NCI-H82 (cell line): ENCODE results near the gene B4GALT6.
A peak's percentile ranks its signal among the peaks of the same experiment; 100 is the strongest.

Experiments
- DNase-seq: peaks from one replicate; lab custom pipeline; 2025; lab: John Stamatoyannopoulos, UW

B4GALT6 gene

GRCh38 chr18:31633392-31634330, 50.7 kb downstream of the B4GALT6 start:
- DNase-seq: peak; percentile 39

DNA sequence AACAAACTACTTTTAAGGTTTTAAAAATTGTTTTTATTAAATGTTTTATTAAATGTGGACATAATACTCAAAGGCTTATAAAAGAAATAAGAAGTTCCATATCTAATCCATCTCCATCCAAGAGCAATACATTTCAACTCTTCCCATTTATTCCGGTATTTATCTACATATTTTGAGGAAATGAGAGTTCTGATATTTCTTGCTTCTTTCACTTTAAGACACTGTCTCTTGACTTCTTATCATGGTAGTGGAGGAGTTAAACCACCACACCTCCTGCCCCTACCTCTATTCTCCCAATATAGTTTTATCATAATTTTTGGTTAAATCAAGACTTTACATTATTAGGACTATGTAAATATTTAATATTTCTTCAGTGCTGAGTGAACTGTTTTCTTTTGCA, 52.0 kb downstream of the B4GALT6 start:
- no peak for DNase-seq

- no peak for DNase-seq
Observed at GRCh38 chr18:31631526-31631925, 52.9 kb downstream of the B4GALT6 start.

DNA sequence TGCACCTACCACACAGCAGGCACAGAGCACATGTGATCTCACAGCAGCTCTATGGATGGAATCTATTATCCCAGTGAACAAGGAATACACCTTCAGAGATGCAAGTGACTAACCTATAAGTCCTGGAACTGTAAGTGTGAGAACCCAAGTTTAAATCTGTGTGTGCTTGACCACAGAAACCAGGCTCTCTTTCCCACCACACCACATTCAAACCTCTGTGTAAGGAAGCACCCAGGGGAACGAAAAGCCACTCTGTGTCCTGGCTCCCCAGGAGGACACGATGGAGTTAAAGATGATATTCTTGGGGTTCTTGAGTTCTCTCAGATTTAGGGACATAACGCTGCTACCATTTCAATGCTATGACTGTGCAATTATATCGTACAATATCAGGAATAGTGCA, 53.8 kb downstream of the B4GALT6 start:
- no peak for DNase-seq

DNA sequence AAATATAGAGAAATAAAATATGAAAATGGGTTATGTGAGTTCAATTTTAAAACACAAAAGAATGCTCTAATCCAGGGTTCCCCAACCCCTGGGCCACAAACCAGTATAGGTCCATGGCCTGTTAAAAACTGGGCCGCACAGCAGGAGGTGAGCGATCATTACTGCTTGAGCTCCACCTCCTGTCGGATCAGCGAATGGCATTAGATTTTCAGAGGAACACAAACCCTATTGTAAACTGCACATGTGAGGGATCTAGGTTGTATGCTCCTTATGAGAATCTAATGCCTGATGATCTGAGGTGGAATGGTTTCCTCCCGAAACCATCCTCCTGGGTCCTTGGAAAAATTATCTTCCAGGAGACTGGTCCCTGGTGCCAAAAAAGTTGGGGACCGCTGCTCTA, 58.0 kb downstream of the B4GALT6 start:
- DNase-seq: peak; percentile 40

DNA sequence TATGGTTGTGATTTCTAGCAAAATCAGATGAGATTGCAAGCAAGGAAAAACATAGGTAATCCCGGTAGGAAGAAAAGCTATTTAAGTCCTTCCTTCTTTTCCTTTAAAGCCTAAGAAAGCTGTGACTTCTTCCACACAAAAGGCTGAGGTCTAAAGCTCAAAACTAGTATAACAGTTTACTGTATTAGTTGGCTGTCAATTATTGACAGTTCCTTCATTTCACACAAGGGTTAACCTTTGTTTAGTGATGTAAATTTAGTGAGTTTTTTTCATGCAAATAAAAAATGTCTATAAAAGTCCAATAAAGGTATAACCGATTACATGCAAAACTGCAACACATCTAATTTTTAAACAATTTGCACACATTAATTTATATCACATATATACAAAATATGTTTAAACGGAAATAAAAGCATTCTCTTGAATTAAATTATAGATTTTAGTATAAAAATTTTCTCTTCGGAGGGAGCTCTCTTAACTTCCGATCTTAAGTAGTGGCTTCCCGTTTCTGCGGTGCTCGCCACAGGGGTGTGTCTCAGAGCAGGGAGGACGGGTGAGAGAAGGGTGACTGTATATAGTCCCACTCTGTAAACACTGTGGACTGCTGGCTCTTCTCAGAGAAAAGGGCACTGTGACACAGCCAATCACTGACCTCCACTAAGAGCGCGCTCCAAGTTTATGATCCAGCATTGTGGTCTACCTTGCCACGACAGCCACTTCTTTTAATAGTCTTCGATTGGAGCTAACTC, 59.3 kb downstream of the B4GALT6 start:
- DNase-seq: no peak

GRCh38 chr18:31619291-31619690, 65.1 kb downstream of the B4GALT6 start:
- no peak for DNase-seq

DNA sequence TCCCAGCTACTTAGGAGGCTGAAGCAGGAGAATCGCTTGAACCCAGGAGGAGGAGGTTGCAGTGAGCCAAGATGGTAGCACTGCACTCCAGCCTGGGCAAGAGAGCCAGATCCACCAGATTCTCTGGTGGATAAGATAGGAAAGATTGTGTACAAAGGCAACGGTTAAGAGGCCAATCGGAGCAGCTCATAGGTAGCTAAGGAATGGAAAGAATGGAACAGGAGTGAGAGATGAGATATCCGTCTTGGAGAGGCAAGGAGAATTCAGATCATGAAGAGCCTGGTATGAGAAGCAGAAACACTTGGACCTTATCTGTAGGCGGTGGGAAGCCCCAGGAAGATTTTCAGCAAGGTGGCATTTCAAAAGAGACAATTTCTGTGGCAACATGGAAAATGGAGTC, 65.6 kb downstream of the B4GALT6 start:
- no peak for DNase-seq

GRCh38 chr18:31617031-31617717, 67.2 kb downstream of the B4GALT6 start:
- no peak for DNase-seq

GRCh38 chr18:31616586-31616985, 67.8 kb downstream of the B4GALT6 start:
- no peak for DNase-seq

DNA sequence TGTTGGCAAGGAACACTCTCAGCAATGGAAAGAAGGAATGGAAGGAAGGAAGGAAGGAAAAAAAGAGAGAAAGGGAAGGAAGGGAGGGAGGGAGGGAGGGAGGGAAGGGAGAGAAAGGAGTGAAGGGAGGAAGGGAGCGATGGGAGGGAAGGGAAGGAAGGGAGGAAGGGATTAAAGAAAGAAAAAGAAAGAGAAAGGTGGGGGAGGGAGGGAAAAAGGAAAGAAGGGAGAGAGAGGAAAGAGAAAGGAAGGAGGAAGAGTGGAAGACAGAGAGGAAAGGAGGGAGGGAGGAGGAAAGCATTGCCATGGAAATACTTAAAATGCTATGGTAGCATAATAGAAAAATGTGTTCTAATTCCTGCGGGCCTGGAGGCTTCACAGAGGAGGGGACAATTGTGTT, 70.3 kb downstream of the B4GALT6 start:
- DNase-seq: no peak

DNA sequence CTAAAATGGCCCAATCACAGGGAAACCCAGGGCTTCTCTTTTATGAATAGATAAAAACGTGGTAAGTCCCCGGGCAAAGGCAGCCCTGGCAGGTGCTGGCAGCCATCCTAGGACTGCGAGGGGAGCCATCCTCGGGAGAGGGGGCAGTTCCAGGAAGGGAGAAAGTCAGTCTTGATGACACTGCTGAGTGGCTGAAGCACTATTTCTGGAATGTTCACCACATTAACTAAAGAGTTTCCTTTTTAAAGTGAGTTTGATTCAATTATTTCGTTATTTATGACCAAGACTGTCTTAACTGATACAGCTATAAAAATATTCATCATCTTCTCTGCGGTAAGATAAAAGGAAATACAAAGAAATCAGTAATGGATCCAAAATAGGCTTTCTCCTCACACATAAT, 72.3 kb downstream of the B4GALT6 start:
- DNase-seq: no peak

DNA sequence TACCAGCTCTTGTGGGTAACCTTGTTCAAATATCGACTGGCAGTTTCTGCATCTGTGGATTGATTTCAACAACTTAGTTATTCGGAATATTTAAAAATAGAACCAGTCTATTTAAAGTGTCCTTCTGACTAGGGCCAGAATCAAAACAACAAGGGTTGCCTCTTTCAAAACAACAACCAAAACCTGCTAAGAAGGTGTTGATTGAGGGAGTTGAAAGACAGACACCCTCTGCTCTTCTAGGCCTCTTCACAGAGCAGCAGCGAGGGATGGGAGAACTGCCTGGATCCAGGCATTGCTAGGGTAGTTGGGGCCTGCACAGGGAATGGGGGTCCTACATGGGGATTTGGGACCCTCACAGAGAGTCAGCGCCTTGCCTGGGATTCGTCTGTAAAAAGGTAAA, 72.9 kb downstream of the B4GALT6 start:
- DNase-seq: peak; percentile 10

- DNase-seq: peak; percentile 94
Observed at GRCh38 chr18:31610286-31611205, 73.8 kb downstream of the B4GALT6 start.

GRCh38 chr18:31609886-31610285, 74.5 kb downstream of the B4GALT6 start:
- peak; percentile 75 for DNase-seq

GRCh38 chr18:31607384-31607783, 77.0 kb downstream of the B4GALT6 start:
- no peak for DNase-seq

- DNase-seq: no peak
Observed at GRCh38 chr18:31606265-31606664, 78.1 kb downstream of the B4GALT6 start.

DNA sequence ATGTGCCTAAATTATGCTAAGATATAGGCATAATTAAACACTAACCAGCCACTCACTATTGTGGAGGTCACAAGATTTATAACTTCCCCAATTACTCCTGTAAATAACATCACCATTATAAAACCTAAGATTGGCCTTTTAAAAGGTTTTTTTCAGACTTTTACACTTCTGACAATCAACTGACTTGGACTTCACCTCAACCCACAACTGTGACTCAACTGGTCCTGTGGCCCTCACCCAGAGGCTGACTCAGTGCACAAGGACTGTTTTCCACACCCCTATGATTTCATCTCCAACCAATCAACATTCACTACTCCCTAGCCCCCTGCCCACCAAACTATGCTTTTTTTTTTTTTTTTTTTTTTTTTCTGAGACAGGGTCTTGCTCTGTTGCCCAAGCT, 81.1 kb downstream of the B4GALT6 start:
- no peak for DNase-seq

GRCh38 chr18:31598021-31598805, 86.2 kb downstream of the B4GALT6 start:
- DNase-seq: no peak

DNA sequence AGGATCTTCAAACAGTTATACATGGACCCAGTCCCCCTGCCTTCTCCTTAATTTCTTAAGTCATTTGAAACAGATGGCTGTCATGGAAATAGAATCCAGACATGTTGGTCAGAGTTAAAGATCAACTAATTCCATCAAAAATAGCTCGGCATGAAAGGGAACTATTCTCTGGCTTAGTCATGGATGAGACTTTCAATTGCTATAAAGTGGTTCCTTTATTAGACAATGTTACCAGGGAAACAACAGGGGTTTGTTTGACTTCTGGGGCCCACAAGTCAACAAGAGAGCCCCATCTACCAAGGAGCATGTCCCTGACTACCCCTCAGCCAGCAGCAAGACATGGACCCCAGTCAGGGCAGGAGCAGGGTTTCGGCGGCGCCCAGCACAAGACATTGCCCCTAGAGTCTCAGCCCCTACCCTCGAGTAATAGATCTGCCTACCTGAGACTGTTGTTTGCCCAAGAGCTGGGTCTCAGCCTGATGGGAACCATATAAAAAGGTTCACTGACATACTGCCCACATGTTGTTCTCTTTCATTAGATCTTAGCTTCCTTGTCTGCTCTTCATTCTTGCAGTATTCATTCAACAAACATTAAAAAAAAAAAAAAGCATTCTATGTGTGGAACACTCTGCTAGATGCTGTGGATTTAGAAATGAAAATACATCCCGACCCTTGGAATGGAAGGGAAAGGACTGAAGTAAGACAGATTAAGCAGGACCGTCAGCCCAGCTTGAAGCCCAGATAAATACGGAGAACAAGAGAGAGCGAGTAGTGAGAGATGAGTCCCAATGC, 88.1 kb downstream of the B4GALT6 start:
- DNase-seq: no peak
